Esophagus squamous epithelium (tissue), 4 donors: ENCODE measurements around the gene PLXDC1.

Experiments
- POLR2A ChIP-seq, 4 donors: fragments of 450-650 bp; IDR thresholded peaks; one replicate each; pipeline ENCODE4 v1.6.1; 2017; ENCODE audit warnings: antibody characterized with exemption in 4 of 4, mild to moderate bottlenecking in 4 of 4, moderate library complexity in 3 of 4
- TF ChIP-seq, protein P1 (sequence below), 6 experiments: fragments of 450-650 bp in 4 of 6; fragments of 200-600 bp in 2 of 6; sonication (generic) in 2 of 6; IDR thresholded peaks; one replicate each; pipeline ENCODE4 v1.5.1; 2016 to 2019; ENCODE audit warnings: antibody characterized with exemption in 6 of 6, mild to moderate bottlenecking in 4 of 6, moderate library complexity in 4 of 6

DNA sequence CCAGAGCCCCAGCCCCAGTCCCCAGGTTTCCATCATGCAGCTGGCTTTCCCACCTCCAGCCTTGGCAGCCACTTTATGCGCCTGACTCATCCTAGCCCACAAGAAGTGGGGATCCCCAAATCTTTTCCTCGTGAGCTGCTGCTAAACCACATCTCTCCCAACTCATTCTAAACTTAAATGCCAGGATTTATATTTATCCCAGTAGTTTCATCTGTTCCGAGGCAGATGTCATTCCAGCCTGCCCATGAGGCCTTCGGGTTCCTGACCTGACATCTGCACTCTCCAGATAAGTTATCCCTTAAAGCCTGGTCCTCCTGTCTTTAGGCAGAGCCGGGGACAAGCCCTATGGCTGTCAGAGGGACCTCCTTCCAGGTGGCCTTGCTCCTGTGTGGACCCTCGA is 16.6 kb downstream of the PLXDC1 start:
- TF ChIP-seq, protein P1, sequence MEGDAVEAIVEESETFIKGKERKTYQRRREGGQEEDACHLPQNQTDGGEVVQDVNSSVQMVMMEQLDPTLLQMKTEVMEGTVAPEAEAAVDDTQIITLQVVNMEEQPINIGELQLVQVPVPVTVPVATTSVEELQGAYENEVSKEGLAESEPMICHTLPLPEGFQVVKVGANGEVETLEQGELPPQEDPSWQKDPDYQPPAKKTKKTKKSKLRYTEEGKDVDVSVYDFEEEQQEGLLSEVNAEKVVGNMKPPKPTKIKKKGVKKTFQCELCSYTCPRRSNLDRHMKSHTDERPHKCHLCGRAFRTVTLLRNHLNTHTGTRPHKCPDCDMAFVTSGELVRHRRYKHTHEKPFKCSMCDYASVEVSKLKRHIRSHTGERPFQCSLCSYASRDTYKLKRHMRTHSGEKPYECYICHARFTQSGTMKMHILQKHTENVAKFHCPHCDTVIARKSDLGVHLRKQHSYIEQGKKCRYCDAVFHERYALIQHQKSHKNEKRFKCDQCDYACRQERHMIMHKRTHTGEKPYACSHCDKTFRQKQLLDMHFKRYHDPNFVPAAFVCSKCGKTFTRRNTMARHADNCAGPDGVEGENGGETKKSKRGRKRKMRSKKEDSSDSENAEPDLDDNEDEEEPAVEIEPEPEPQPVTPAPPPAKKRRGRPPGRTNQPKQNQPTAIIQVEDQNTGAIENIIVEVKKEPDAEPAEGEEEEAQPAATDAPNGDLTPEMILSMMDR (IDR thresholded peaks at IDR 0.05): no peak
- TF ChIP-seq POLR2A (IDR thresholded peaks at IDR 0.05): no peak
